ENCODE results near the gene ZNF775.

Gene ZNF775

DNA sequence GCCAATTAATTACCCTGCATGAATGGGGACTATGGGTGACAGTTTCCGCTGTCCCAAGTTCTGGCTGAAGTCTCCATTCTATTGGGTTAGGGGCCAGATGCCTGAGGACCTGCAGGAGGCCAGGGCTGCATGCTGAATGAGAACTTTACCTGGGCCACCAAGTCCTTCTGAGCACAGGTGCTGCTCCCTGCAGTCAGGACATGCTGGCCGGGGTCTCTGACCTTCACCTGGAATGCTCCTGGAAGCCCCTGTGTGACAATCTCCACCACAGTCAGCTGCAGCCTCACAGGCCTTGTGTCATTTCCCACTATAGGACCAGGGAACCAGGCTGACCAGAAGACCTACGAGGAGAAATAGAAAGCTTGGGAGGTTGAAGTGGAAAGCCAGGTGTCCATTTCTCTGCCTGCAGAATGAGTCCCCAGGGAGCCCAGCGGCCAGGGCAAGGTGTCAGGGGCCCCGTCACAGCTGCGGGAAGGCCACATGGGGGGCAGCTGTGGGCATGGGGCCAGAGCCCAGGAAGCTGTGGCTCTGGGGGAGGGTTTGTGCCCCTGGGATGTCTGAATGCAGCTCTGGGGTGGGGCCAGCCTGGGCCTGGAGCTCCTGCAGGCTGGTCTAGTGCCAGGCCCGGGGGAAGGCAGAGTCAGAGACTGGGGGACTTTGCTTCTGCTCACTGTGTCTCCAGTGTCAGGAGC lies 65.7 kb downstream of the ZNF775 start:
- DNase-seq: no peak

- no peak for DNase-seq
These were observed 67.3 kb downstream of the ZNF775 start for GRCh38 chr7:150446288-150446938.
